Transverse colon (tissue), 4 donors: ENCODE data around the gene FLAD1. TPM values are rescaled to one million over a fixed set of nuclear protein-coding genes. Genes with fewer than 3 reads are reported as not detected.

ENCODE experiments used
- DNase-seq: peaks from one replicate; pipeline ENCODE4 v3.0.0-alpha.2; 2019
- H3K27ac ChIP-seq, 4 donors: fragments of 200-600 bp; sonication (generic); 2 replicates each; pipeline ENCODE4 v1.5.1; 2016 to 2018; ENCODE audit warnings: inconsistent platforms in 4 of 4
- H3K27me3 ChIP-seq: fragments of 200-600 bp; sonication (generic); 2 replicates; pipeline ENCODE4 v1.5.1; 2017; ENCODE audit warnings: inconsistent platforms
- H3K36me3 ChIP-seq, 4 donors: fragments of 200-600 bp; sonication (generic); 2 replicates each; pipeline ENCODE4 v1.5.1; 2017 to 2019; ENCODE audit warnings: inconsistent platforms in 4 of 4
- H3K4me1 ChIP-seq, 4 donors: fragments of 200-600 bp; sonication (generic); 2 replicates each; pipeline ENCODE4 v1.5.1; 2017 to 2020; ENCODE audit warnings: inconsistent platforms in 4 of 4
- H3K4me3 ChIP-seq, 4 donors: fragments of 200-600 bp; sonication (generic); 1 replicate in 1 of 4; 2 replicates in 3 of 4; pipeline versions ENCODE4 v1.5.1 to v1.6.1; 2017 to 2019; ENCODE audit warnings: inconsistent platforms in 4 of 4
- H3K9me3 ChIP-seq, 2 donors: fragments of 200-600 bp; sonication (generic); 2 replicates each; pipeline ENCODE4 v1.5.1; 2017 to 2019; ENCODE audit warnings: inconsistent platforms in 2 of 2
- CTCF ChIP-seq, 5 experiments: fragments of 200-600 bp in 3 of 5; fragments of 450-650 bp in 2 of 5; sonication (generic) in 3 of 5; IDR thresholded peaks; 1 replicate in 2 of 5; 2 replicates in 3 of 5; pipeline ENCODE4 v1.5.1; 2016 to 2017; ENCODE audit warnings: antibody characterized with exemption in 5 of 5, inconsistent platforms in 3 of 5, mild to moderate bottlenecking in 2 of 5, moderate library complexity in 1 of 5
- EP300 ChIP-seq: sonication (generic); formaldehyde crosslinking; IDR thresholded peaks from one replicate; pipeline ENCODE4 v1.6.1; 2017; ENCODE audit warnings: antibody characterized with exemption, low read depth
- POLR2A ChIP-seq: fragments of 450-650 bp; IDR thresholded peaks from one replicate; pipeline ENCODE4 v1.6.1; 2016; ENCODE audit warnings: antibody characterized with exemption, mild to moderate bottlenecking, moderate library complexity
- POLR2AphosphoS5 ChIP-seq, 3 donors: sonication (generic); formaldehyde crosslinking; IDR thresholded peaks; one replicate each; pipeline ENCODE4 v1.6.1; 2016; ENCODE audit warnings: antibody characterized with exemption in 3 of 3
- WGBS, 2 donors: methylation state at CpG; one replicate each; pipeline ENCODE4 v1.1.5; 2018; ENCODE audit warnings: low coverage in 1 of 2; 5-methylcytosine and 5-hydroxymethylcytosine counted together
- in situ Hi-C, 4 donors: fragments of 200-750 bp; cut with MboI; loops; one replicate each; pipeline versions ENCODE4 v1.15.0 to v1.15.1; 2017; ENCODE audit warnings: low sequenced_read_pairs in 3 of 4, low pct_ligation_motif_present in 1 of 4, low pct_unique_long_range_greater_than_20kb in 1 of 4
- intact Hi-C: fragments of 100-400 bp; cut with DNase I; formaldehyde crosslinking; loops from one replicate; pipeline ENCODE4 v1.15.1; 2023; ENCODE audit warnings: low total_unique reads
- total RNA-seq, 4 donors: library from RNA; depleted of rRNA; stranded (reverse); fragments of >200 nt; gene quantifications; one replicate each; pipeline ENCODE4 v1.1.0, GENCODE V29; 2016

FLAD1 gene
- total RNA-seq, 4 donors from 2014 or later = 32.7 to 42.4 (median 36.0) TPM

GRCh38 chr1:155035936-155036335, 52.8 kb downstream of the FLAD1 start:
- DNase-seq = no peak
- Histone ChIP-seq H3K27me3 (no peaks in the 10 kb centered on the region), H3K4me3 (no peak overlapping the region), H3K4me1 (peaks cover 6 to 30% (median 15%) of the 10 kb centered on the region in 4 donors), H3K27ac (no peak overlapping the region), H3K9me3 (no peaks in the 10 kb centered on the region), H3K36me3 (no peaks in the 10 kb centered on the region)
- 92 to 100% methylated on average over 1 to 2 of the region's 2 CpGs for WGBS, 2 donors
- intact Hi-C loops = no loop called here
- in situ Hi-C loops = no loop called here
- TF ChIP-seq POLR2AphosphoS5 (IDR thresholded peaks at IDR 0.05) = no peak
- no peak for TF ChIP-seq CTCF (IDR thresholded peaks at IDR 0.05)
- TF ChIP-seq EP300 = no peak
- no peak for TF ChIP-seq POLR2A

- Histone ChIP-seq H3K27ac (no peak overlapping the region), H3K36me3 (no peaks in the 10 kb centered on the region), H3K4me3 (no peak overlapping the region), H3K4me1 (peaks cover 6 to 30% (median 15%) of the 10 kb centered on the region in 4 donors), H3K27me3 (no peaks in the 10 kb centered on the region), H3K9me3 (no peaks in the 10 kb centered on the region)
- no peak for DNase-seq
- TF ChIP-seq EP300 (no peak), POLR2AphosphoS5 (IDR thresholded peaks at IDR 0.05) (no peak), CTCF (IDR thresholded peaks at IDR 0.05) (no peak), POLR2A (no peak)
- in situ Hi-C loops (no loop called here), intact Hi-C loops (no loop called here)
- WGBS, 2 donors = 97% methylated on average over 3 of the region's 3 CpGs; no CpG with 5 or more reads in 1 of the 2 donors
Measured at GRCh38 chr1:155037043-155037442, 53.9 kb downstream of the FLAD1 start.

- TF ChIP-seq EP300 = no peak
- peak in 1 of 3 donors; percentile 22 for TF ChIP-seq POLR2AphosphoS5 (IDR thresholded peaks at IDR 0.05)
- no peak overlapping the region for H3K4me3 ChIP-seq
- peak overlapping the region; percentile 70 to 79 (median 75) for H3K27ac ChIP-seq
- H3K4me1 ChIP-seq = peaks cover 6 to 35% (median 17%) of the 10 kb centered on the region in 4 donors
- WGBS, 2 donors = 65 to 83% methylated on average over 1 to 6 of the region's 6 CpGs
- intact Hi-C loops = no loop called here
- H3K36me3 ChIP-seq = no peaks in the 10 kb centered on the region
- in situ Hi-C loops = no loop called here
- DNase-seq = peak; percentile 48
- H3K9me3 ChIP-seq = no peaks in the 10 kb centered on the region
- H3K27me3 ChIP-seq = no peaks in the 10 kb centered on the region
Measured at GRCh38 chr1:155037851-155038441, 54.8 kb downstream of the FLAD1 start.

GRCh38 chr1:155038602-155039307, 55.6 kb downstream of the FLAD1 start:
- no peaks in the 10 kb centered on the region for H3K36me3 ChIP-seq
- in situ Hi-C loops = no loop called here
- peak; percentile 79 for DNase-seq
- no peaks in the 10 kb centered on the region for H3K27me3 ChIP-seq
- H3K9me3 ChIP-seq = no peaks in the 10 kb centered on the region
- H3K27ac ChIP-seq = peak overlapping the region; percentile 70 to 79 (median 75)
- H3K4me3 ChIP-seq = no peak overlapping the region
- peaks cover 6 to 42% (median 25%) of the 10 kb centered on the region in 4 donors for H3K4me1 ChIP-seq
- peak; percentile 11 to 82 (median 81) for TF ChIP-seq POLR2AphosphoS5 (IDR thresholded peaks at IDR 0.05)
- TF ChIP-seq EP300 = no peak
- no peak for TF ChIP-seq CTCF (IDR thresholded peaks at IDR 0.05)
- TF ChIP-seq POLR2A = peak; percentile 65
- WGBS, 2 donors = 24 to 33% methylated on average over 1 to 8 of the region's 8 CpGs
- intact Hi-C loops = no loop called here
